PFSK-1 (cell line): Measurements from ENCODE around the gene MDFIC.

Source experiments
- FOXP2 ChIP-seq: optimal IDR thresholded peaks from 2 replicates; pipeline ENCODE3; 2011; ENCODE audit warnings: borderline replicate concordance, control low read depth, inconsistent platforms; ENCODE audit not compliant: insufficient read depth; ENCODE audit errors: extremely low read length, extremely low read depth
- POLR2AphosphoS5 ChIP-seq: IDR thresholded peaks from 2 replicates; pipeline ENCODE4 v1.6.1; 2012; ENCODE audit warnings: low read depth, mild to moderate bottlenecking, control low read depth, low read length, moderate library complexity
- REST ChIP-seq, 2 experiments: IDR thresholded peaks; 2 replicates each; pipeline versions ENCODE4 v1.6.1 to v1.8.0; 2011 to 2012; ENCODE audit warnings: low read depth in 2 of 2, low read length in 2 of 2, control low read depth in 1 of 2, inconsistent platforms in 1 of 2, mild to moderate bottlenecking in 1 of 2, moderate library complexity in 1 of 2; ENCODE audit not compliant: insufficient read depth in 1 of 2
- SIN3A ChIP-seq: IDR thresholded peaks from 2 replicates; pipeline ENCODE4 v1.6.1; 2012; ENCODE audit warnings: mild to moderate bottlenecking, low read length, moderate library complexity, borderline replicate concordance; ENCODE audit not compliant: insufficient read depth
- TAF1 ChIP-seq: IDR thresholded peaks from 2 replicates; pipeline ENCODE4 v1.6.1; 2012; ENCODE audit warnings: low read length, control low read depth, borderline replicate concordance; ENCODE audit not compliant: insufficient read depth

GRCh38 chr7:115042596-115042995, 120.7 kb downstream of the MDFIC start:
- TF ChIP-seq POLR2AphosphoS5 (no peak), TAF1 (no peak), FOXP2 (no peak), REST (IDR thresholded peaks at IDR 0.05; ENCODE audit: insufficient read depth in 1 of 2, low read depth in 2 of 2, low read length in 2 of 2) (no peak), SIN3A (no peak)
